MCF 10A (cell line): ENCODE data around the gene KIF4A. TPM values are rescaled to one million over a fixed set of nuclear protein-coding genes. Genes with fewer than 3 reads are reported as not detected.

Experiments used
- BruUV-seq: library from RNA; stranded (reverse); fragments of 400-500 nt; replicated peaks from 2 replicates; lab custom pipeline; 2021; lab: Mats Ljungman, UMichigan
- CTCF ChIA-PET: fragments of 300-600 bp; sonication (Branson Sonifier 250); formaldehyde crosslinking; extraction: SDS; loops from one replicate; lab custom pipeline; 2021; ENCODE audit warnings: antibody characterized with exemption, inconsistent platforms; lab: Yijun Ruan, JAX
- POLR2A ChIA-PET: fragments of 300-600, 350-650 bp; sonication (Branson Sonifier 250); formaldehyde crosslinking; extraction: SDS; loops from one replicate; lab custom pipeline; 2020; ENCODE audit warnings: antibody characterized with exemption, inconsistent platforms; lab: Yijun Ruan, JAX
- DNase-seq: peaks from one replicate; pipeline ENCODE4 v3.0.0-alpha.2; 2018; ENCODE audit not compliant: unreplicated experiment
- H3K27ac Mint-ChIP-seq: one replicate; pipeline ENCODE4 v1.8.0; 2022; ENCODE audit warnings: mild to moderate bottlenecking, low read depth, mixed read lengths; ENCODE audit not compliant: unreplicated experiment
- H3K27me3 Mint-ChIP-seq: one replicate; pipeline ENCODE4 v1.8.0; 2022; ENCODE audit warnings: mixed read lengths; ENCODE audit not compliant: insufficient read depth, unreplicated experiment
- H3K36me3 Mint-ChIP-seq: one replicate; pipeline ENCODE4 v1.8.0; 2022; ENCODE audit warnings: mild to moderate bottlenecking, moderate library complexity, mixed read lengths; ENCODE audit not compliant: insufficient read depth, unreplicated experiment
- H3K4me1 Mint-ChIP-seq: one replicate; pipeline ENCODE4 v1.8.0; 2022; ENCODE audit warnings: mixed read lengths; ENCODE audit not compliant: insufficient read depth, unreplicated experiment
- H3K4me3 Mint-ChIP-seq: one replicate; pipeline ENCODE4 v1.8.0; 2022; ENCODE audit warnings: mild to moderate bottlenecking, moderate library complexity, mixed read lengths; ENCODE audit not compliant: unreplicated experiment
- H3K9me3 Mint-ChIP-seq: one replicate; pipeline ENCODE4 v1.8.0; 2022; ENCODE audit warnings: mixed read lengths; ENCODE audit not compliant: unreplicated experiment
- CTCF ChIP-seq: fragments of 200-600 bp; IDR thresholded peaks from one replicate; pipeline ENCODE4 v1.8.0; 2022; ENCODE audit warnings: antibody characterized with exemption, mild to moderate bottlenecking; ENCODE audit not compliant: unreplicated experiment
- intact Hi-C: fragments of 100-400 bp; cut with micrococcal nuclease; formaldehyde crosslinking; loops from 2 replicates; pipeline ENCODE4 v1.14.1; 2022
- total RNA-seq: library from RNA; stranded (reverse); gene quantifications from 2 replicates; pipeline ENCODE4 v1.2.3, GENCODE V29; 2022

KIF4A gene
- total RNA-seq, 1 experiment from 2014 or later = 19.0 TPM

DNA sequence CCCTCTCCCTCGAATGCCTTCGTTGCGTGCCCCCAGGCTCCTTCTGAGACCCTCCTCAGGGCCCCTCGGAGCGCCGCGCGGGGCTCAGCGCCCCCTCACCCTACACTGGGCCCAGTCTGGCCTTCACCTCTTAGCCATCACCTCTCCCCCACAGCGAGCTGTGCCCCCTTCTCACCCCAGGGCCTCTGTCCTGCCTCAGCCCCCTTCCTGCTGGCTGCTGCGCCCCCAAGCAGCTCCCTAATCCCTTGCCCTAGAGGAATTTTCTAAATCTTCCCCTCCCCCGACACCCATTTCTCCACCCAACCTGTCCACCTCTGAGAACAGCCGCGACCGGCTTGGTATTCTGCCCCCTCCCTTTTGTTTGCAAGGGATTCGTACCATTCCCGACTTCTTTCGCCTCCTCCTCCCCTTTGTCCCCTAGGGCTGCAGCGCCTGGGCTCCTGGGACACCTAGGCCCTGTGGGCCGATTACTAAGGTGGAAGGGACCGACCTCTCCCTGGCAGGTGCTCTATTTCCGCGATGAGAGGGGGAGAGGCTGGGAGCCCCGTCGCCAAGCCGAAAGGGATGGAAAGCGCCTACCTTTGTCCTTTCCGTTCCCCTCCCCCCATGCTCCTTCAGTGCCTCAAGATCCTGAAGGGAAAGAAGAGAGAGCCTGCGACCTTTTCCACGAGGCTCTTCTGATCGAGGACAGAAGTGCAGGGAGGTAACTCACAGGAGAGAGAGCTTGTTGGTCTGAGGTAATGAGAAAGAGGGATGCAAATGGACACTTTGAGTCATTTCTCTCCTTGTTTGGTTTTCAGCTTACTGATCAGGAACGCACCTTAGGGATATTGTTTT is 165.7 kb downstream of the KIF4A start:
- ChIA-PET CTCF (interaction anchor here (0.5 to 2.8 kb wide), 11 partner anchors 8 to 1545 kb away, joined by 3 to 16 read pairs (median 5); no protein-coding TSS in a partner anchor), POLR2A (interaction anchor here (0.6 to 2.6 kb wide), 8 partner anchors 12 to 197 kb away, joined by 3 to 18 read pairs (median 4); no protein-coding TSS in a partner anchor)
- BruUV-seq = no TSS peak
- Mint-ChIP-seq H3K9me3 (no peaks in the 10 kb centered on the region), H3K27me3 (peaks cover 39% of the 10 kb centered on the region), H3K36me3 (peaks cover 4% of the 10 kb centered on the region), H3K4me3 (peak overlapping the region; percentile 83), H3K4me1 (peaks cover 9% of the 10 kb centered on the region), H3K27ac (peak overlapping the region; percentile 49)
- intact Hi-C loops = loop anchor here (2.0 kb wide), 1 partner anchor 505 kb away; no protein-coding TSS in a partner anchor
- DNase-seq = no peak
- no peak for TF ChIP-seq CTCF

DNA sequence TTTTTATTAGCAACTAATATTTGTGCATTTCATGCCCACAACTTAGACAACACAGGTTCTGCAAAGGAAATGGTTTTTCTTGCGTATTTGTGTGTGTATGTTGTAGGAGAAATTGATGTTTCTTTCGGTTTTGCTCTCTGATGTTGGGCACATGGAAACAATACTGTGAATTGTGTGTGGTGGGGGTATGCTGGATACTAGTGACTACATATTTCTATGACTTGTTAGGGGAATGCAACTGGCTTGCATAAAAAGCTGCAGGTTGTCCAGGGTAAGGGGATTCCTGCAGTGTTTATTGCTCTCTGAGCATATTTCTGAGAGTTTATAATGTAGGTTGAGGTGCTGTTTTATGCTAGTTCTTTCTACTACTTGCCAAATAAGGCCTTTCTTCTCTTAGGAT is 166.4 kb downstream of the KIF4A start:
- H3K4me1 Mint-ChIP-seq = peaks cover 9% of the 10 kb centered on the region
- CTCF ChIA-PET = interaction anchor here (0.6 to 2.8 kb wide), 6 partner anchors 20 to 1546 kb away, joined by 3 to 16 read pairs (median 5); no protein-coding TSS in a partner anchor
- H3K27me3 Mint-ChIP-seq = peaks cover 39% of the 10 kb centered on the region
- H3K36me3 Mint-ChIP-seq = peaks cover 4% of the 10 kb centered on the region
- DNase-seq = no peak
- intact Hi-C loops = no loop called here
- POLR2A ChIA-PET = interaction anchor here (0.6 to 2.6 kb wide), 7 partner anchors 11 to 114 kb away, joined by 3 to 18 read pairs (median 4); no protein-coding TSS in a partner anchor
- BruUV-seq = no TSS peak
- H3K9me3 Mint-ChIP-seq = no peaks in the 10 kb centered on the region
- no peak for TF ChIP-seq CTCF
- peak overlapping the region; percentile 83 for H3K4me3 Mint-ChIP-seq
- no peak overlapping the region for H3K27ac Mint-ChIP-seq

DNA sequence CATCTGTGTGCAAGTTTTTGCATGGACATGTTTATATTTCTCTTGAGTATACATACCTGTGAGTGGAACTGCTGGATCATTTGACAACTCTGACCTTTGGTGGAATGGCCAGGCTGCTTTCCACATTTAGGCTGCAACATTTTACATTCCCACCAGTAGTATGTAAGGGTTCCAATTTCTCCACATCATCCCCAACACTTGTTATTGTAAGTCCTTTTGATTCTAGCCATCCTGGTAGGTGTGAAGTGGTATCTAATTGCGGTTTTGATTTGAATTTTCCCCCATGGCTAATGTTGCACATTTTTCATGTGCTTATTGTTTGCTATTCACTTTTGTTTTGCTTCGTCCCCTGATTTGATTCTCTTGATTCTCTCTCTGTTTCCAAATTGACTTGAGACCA is 171.1 kb downstream of the KIF4A start:
- Mint-ChIP-seq H3K27ac (no peak overlapping the region), H3K27me3 (peaks cover 31% of the 10 kb centered on the region), H3K9me3 (no peaks in the 10 kb centered on the region), H3K4me1 (peaks cover 6% of the 10 kb centered on the region), H3K36me3 (peaks cover 4% of the 10 kb centered on the region), H3K4me3 (no peak overlapping the region)
- ChIA-PET POLR2A (interaction anchor here (0.7 kb wide), 1 partner anchor 1790 kb away, joined by 3 read pairs; no protein-coding TSS in a partner anchor), CTCF (no interaction called here)
- no peak for TF ChIP-seq CTCF
- BruUV-seq = no TSS peak
- no peak for DNase-seq
- intact Hi-C loops = no loop called here

DNA sequence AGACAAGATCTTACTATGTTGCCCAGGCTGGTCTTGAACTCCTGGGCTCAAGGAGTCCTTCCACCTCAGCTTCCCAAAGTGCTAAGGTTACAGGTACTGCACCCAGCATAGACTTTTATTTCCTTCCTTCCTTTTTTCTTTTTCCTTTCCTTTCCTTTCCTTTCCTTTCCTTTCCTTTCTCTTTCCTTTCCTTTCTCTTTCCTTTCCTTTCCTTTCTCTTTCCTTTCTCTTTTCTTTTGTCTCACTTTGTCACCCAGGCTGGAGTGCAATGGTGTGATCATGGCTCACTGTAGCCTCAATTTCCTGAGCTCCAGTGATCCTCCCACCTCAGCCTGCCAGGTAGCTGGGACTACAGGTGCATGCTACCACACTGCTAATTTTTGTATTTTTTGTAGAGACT is 174.1 kb downstream of the KIF4A start:
- no TSS peak for BruUV-seq
- TF ChIP-seq CTCF = no peak
- Mint-ChIP-seq H3K27ac (no peak overlapping the region), H3K4me3 (no peak overlapping the region), H3K9me3 (no peaks in the 10 kb centered on the region), H3K36me3 (peaks cover 4% of the 10 kb centered on the region), H3K27me3 (peaks cover 18% of the 10 kb centered on the region), H3K4me1 (no peaks in the 10 kb centered on the region)
- POLR2A ChIA-PET = no interaction called here
- CTCF ChIA-PET = interaction anchor here (0.6 to 0.7 kb wide), 2 partner anchors 114 to 813 kb away, joined by 3 read pairs; no protein-coding TSS in a partner anchor
- no peak for DNase-seq
- intact Hi-C loops = no loop called here
